OCI-LY3 (cell line): ENCODE data around the gene SELPLG.
"Not testable (repeated sequence)": the region's sequence is repeated elsewhere in the genome, so short reads cannot be mapped to it uniquely, and the experiment has no call there.

Experiments used
- H2AFZ ChIP-seq: fragments of 200-600, 300-600 bp; shearing (Covaris generic); 2 replicates; pipeline ENCODE4 v1.6.0; 2014; ENCODE audit warnings: antibody characterized with exemption, low read depth, low read length
- H3K27ac ChIP-seq: fragments of 200-600, 300-600 bp; sonication (generic); 2 replicates; pipeline ENCODE4 v1.5.1; 2014; ENCODE audit warnings: mild to moderate bottlenecking, low read length, moderate library complexity, mixed read lengths
- H3K27me3 ChIP-seq: fragments of 200-600, 300-600 bp; sonication (generic); 2 replicates; pipeline ENCODE4 v1.6.1; 2014; ENCODE audit warnings: low read depth, low read length, mixed read lengths
- H3K36me3 ChIP-seq: fragments of 200-600, 300-600 bp; sonication (generic); replicated peaks from 2 replicates; pipeline ENCODE3; 2014; ENCODE audit warnings: low read depth, low read length, mixed read lengths
- H3K4me1 ChIP-seq: fragments of 300-600, 200-600 bp; sonication (generic); 2 replicates; pipeline ENCODE4 v1.6.1; 2014; ENCODE audit warnings: low read length, mixed read lengths
- H3K4me2 ChIP-seq: fragments of 200-600, 300-600 bp; sonication (generic); 2 replicates; pipeline ENCODE4 v1.6.1; 2014; ENCODE audit warnings: low read length, mixed read lengths
- H3K4me3 ChIP-seq: fragments of 300-600, 200-600 bp; sonication (generic); 2 replicates; pipeline ENCODE4 v1.5.1; 2014; ENCODE audit warnings: antibody characterized with exemption, mild to moderate bottlenecking, low read length, moderate library complexity
- H3K79me2 ChIP-seq: fragments of 300-600, 200-600 bp; shearing (Covaris generic); 2 replicates; pipeline ENCODE4 v1.6.1; 2014; ENCODE audit warnings: mild to moderate bottlenecking, low read length, mixed read lengths
- H3K9ac ChIP-seq: fragments of 300-600, 200-600 bp; shearing (Covaris generic); 2 replicates; pipeline ENCODE4 v1.6.0; 2014; ENCODE audit warnings: mild to moderate bottlenecking, low read length, moderate library complexity
- H3K9me3 ChIP-seq: fragments of 200-600, 300-600 bp; shearing (Covaris generic); 2 replicates; pipeline ENCODE4 v1.6.1; 2014; ENCODE audit warnings: low read length, mixed read lengths; ENCODE audit not compliant: insufficient read depth
- H4K20me1 ChIP-seq: fragments of 200-600, 300-600 bp; sonication (generic); 2 replicates; pipeline ENCODE4 v1.6.1; 2016; ENCODE audit warnings: low read length, mixed read lengths; ENCODE audit not compliant: insufficient read depth
- EZH2phosphoT487 ChIP-seq: fragments of 200-600 bp; shearing (Covaris generic); IDR thresholded peaks from 2 replicates; pipeline ENCODE4 v1.6.1; 2018; ENCODE audit warnings: antibody characterized with exemption, mixed run types, low read depth
- TF ChIP-seq, protein P1 (sequence below): fragments of 200-600, 300-600 bp; sonication (generic); IDR thresholded peaks from 2 replicates; pipeline ENCODE4 v1.5.1; 2014; ENCODE audit warnings: antibody characterized with exemption, low read length, low read depth

SELPLG gene

DNA sequence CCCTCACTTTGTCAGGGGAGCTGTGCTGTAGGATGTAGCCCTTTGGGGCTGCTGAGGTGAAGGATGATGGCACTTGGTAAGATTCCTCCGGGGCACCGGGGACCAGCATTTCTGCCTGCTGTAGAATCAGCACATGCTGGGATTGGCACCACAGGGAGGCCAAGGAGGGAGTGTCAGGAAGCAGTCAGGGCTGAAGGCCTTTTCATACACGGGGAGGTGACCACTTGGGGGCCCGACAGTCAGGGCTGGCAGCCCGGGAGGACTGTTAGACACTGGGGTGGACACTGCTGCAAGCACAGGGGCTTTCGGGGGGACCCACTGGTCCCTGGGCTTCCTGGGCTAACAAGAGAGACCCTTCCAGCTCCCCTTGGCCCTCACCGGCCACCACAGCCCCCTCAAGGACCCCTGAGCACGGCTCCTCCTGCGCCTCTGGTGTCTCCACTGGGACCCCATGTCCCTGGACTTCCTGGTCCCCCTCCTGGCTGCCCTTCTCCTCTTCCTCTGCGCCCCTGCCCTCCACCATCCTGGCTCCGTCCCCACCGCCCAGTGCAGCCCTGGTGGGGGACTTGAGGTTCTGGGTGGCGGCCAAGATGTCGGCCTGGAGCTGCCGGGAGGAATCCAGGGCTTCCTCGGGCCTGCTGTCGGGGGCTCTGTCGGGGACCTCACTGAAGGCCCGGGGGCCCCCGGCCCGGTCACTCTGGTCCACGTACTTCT, 42.3 kb downstream of the SELPLG start:
- H4K20me1 ChIP-seq: no peaks in the 10 kb centered on the region

DNA sequence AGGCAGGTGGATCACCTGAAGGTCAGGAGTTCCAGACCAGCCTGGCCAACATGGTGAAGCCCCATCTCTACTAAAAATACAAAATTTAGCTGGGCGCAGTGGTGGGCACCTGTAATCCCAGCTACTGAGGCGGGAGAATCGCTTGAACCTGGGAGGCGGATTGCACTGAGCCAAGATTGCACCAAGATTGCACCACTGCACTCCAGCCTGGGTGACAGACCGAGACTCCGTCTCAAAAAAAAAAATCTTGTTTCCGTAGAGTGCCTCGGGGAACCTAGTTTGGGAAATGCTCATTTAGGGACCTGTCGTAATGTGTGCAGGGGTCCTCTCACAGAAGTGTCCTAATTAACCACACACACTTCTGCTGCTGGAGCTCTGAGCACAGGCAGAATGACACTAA, 43.2 kb downstream of the SELPLG start:
- not testable (repeated sequence) for H3K27me3 ChIP-seq, H2AFZ ChIP-seq, H3K27ac ChIP-seq, H3K4me3 ChIP-seq, H3K4me2 ChIP-seq, H3K4me1 ChIP-seq, H3K9me3 ChIP-seq, H3K36me3 ChIP-seq, H3K9ac ChIP-seq, H4K20me1 ChIP-seq, H3K79me2 ChIP-seq

More for the DNA sequence above, 42.3 kb downstream of the SELPLG start:
- no peak overlapping the region for H3K9ac ChIP-seq
- H3K79me2 ChIP-seq: no peaks in the 10 kb centered on the region
- TF ChIP-seq, protein P1, sequence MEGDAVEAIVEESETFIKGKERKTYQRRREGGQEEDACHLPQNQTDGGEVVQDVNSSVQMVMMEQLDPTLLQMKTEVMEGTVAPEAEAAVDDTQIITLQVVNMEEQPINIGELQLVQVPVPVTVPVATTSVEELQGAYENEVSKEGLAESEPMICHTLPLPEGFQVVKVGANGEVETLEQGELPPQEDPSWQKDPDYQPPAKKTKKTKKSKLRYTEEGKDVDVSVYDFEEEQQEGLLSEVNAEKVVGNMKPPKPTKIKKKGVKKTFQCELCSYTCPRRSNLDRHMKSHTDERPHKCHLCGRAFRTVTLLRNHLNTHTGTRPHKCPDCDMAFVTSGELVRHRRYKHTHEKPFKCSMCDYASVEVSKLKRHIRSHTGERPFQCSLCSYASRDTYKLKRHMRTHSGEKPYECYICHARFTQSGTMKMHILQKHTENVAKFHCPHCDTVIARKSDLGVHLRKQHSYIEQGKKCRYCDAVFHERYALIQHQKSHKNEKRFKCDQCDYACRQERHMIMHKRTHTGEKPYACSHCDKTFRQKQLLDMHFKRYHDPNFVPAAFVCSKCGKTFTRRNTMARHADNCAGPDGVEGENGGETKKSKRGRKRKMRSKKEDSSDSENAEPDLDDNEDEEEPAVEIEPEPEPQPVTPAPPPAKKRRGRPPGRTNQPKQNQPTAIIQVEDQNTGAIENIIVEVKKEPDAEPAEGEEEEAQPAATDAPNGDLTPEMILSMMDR: no peak
- no peak for TF ChIP-seq EZH2phosphoT487
- H3K27ac ChIP-seq: no peak overlapping the region
- no peaks in the 10 kb centered on the region for H3K9me3 ChIP-seq
- H3K27me3 ChIP-seq: no peaks in the 10 kb centered on the region
- H3K4me2 ChIP-seq: no peak overlapping the region
- no peak overlapping the region for H3K4me3 ChIP-seq
- no peak overlapping the region for H2AFZ ChIP-seq
- peaks cover 2% of the 10 kb centered on the region; the same call in 1 of the 2 replicates for H3K4me1 ChIP-seq
- H3K36me3 ChIP-seq: no peaks in the 10 kb centered on the region

DNA sequence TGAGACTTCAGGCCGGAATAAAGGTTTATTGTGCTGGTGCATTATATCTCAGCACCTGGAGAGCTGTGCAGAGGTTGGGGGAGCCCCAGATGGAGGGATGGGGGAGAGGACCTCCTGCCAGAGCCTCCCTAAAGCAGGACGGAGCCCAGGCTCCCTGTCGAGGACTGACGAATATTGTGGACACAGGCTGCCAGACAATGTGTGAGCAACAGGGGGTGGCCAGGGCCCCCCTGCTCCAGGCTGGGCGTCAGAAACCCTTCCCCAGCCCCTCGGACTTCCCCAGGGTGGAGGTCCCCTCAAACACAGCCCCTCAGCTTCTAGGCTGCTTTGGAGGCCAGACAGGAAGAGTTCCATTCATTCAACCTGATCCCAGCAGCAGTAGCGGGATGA, 43.9 kb downstream of the SELPLG start:
- H4K20me1 ChIP-seq: no peaks in the 10 kb centered on the region
- no peak overlapping the region for H3K4me2 ChIP-seq
- no peaks in the 10 kb centered on the region for H3K79me2 ChIP-seq
- peaks cover 4% of the 10 kb centered on the region; the same call in 1 of the 2 replicates for H3K4me1 ChIP-seq
- no peak overlapping the region for H3K9ac ChIP-seq
- no peak for TF ChIP-seq EZH2phosphoT487
- TF ChIP-seq, protein P1: no peak
- no peaks in the 10 kb centered on the region for H3K36me3 ChIP-seq
- H2AFZ ChIP-seq: no peak overlapping the region
- peaks cover 3% of the 10 kb centered on the region for H3K27me3 ChIP-seq
- no peak overlapping the region for H3K4me3 ChIP-seq
- H3K9me3 ChIP-seq: no peaks in the 10 kb centered on the region
- H3K27ac ChIP-seq: no peak overlapping the region

DNA sequence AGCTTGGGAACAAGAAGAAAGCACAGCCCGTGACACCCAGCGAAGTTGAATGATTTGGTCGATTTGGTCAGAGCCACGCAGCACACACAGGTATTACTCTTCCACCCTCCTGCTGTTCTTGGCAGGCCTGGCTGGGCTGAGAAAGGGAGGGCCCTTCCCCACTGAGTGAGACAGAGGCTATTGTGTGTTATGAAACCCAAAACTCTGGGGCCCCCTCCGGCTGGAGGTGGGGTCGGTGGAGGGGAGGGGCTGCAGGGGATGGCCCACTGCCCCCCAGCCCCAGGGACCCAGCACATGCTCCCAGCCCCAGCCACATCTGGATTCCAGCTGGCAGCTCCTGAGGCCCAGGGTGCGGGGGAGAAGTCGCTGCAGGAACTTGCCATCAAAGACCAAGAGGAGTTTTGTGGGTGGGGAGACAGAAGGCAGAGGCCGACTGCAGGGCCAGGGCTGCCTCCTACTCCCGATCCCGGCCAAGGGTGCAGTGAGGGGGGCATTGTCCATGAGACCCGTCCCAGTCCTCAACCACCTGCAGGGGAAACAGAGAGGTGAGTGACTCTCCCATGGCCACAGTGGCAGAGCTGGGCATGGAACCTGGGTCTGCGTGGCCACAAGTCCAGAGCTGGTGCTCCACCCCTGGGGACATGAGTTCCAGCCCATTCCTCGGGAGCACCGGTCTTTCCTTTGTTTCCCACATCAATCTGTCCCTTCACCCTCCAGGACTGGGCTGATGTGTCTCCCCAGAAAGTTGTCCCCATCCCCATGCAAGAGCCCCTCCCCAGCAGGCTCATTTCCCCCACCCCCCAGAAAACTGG, 44.5 kb downstream of the SELPLG start:
- TF ChIP-seq, protein P1: no peak
- TF ChIP-seq EZH2phosphoT487: no peak
- no peak overlapping the region for H3K27ac ChIP-seq
- H3K9ac ChIP-seq: no peak overlapping the region
- no peak overlapping the region for H2AFZ ChIP-seq
- H3K4me2 ChIP-seq: no peak overlapping the region
- H3K36me3 ChIP-seq: no peaks in the 10 kb centered on the region
- no peaks in the 10 kb centered on the region for H3K79me2 ChIP-seq
- no peaks in the 10 kb centered on the region for H4K20me1 ChIP-seq
- H3K27me3 ChIP-seq: peaks cover 9% of the 10 kb centered on the region
- H3K4me3 ChIP-seq: no peak overlapping the region
- H3K4me1 ChIP-seq: peaks cover 4% of the 10 kb centered on the region; the same call in 1 of the 2 replicates
- no peaks in the 10 kb centered on the region for H3K9me3 ChIP-seq
